DOHH2 (cell line): ENCODE results near the gene TMEM161A.

Experiments used
- EZH2phosphoT487 ChIP-seq: fragments of 200-600 bp; sonication (generic); IDR thresholded peaks from 2 replicates; pipeline ENCODE4 v1.6.1; 2017; ENCODE audit warnings: borderline replicate concordance, mild to moderate bottlenecking, antibody characterized with exemption, low read length, moderate library complexity, mixed read lengths
- TF ChIP-seq, protein P1 (sequence below): fragments of 200-600 bp; sonication (generic); IDR thresholded peaks from one replicate; pipeline ENCODE4 v1.5.1; 2014; ENCODE audit warnings: antibody characterized with exemption, mild to moderate bottlenecking, low read depth, low read length; ENCODE audit not compliant: poor library complexity, severe bottlenecking

DNA sequence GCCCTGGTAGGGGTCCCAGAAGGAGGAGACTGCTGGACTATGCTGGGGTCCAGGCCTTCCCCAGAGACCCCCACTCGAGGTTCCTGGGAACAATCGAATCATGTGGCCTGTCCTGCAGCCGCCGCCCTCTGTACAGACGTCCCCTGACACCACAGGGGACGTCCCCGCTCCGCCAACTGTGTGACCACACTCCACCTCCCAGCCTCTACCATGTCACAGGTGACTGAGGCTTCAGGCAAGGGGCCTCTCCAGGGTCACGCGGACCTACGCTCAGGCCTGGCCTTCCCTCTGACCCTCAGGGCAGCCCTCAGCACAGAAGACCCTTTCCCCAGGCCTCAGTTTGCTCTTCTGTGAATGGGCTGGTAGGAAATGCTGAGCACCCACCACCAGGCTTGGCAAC is 13.1 kb upstream of the TMEM161A start:
- TF ChIP-seq, protein P1, sequence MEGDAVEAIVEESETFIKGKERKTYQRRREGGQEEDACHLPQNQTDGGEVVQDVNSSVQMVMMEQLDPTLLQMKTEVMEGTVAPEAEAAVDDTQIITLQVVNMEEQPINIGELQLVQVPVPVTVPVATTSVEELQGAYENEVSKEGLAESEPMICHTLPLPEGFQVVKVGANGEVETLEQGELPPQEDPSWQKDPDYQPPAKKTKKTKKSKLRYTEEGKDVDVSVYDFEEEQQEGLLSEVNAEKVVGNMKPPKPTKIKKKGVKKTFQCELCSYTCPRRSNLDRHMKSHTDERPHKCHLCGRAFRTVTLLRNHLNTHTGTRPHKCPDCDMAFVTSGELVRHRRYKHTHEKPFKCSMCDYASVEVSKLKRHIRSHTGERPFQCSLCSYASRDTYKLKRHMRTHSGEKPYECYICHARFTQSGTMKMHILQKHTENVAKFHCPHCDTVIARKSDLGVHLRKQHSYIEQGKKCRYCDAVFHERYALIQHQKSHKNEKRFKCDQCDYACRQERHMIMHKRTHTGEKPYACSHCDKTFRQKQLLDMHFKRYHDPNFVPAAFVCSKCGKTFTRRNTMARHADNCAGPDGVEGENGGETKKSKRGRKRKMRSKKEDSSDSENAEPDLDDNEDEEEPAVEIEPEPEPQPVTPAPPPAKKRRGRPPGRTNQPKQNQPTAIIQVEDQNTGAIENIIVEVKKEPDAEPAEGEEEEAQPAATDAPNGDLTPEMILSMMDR = no peak
- TF ChIP-seq EZH2phosphoT487 = no peak
